B cell (primary cell): Measurements from ENCODE around the gene CTNNA3. TPM values are rescaled to one million over a fixed set of nuclear protein-coding genes. Genes with fewer than 3 reads are reported as not detected.

Experiments
- ATAC-seq: fragments of 200-7000 bp; cut with Tn5 transposase; one replicate; pipeline ENCODE4 v1.10.0; 2021; ENCODE audit warnings: low read depth, mild to moderate bottlenecking, moderate number of reproducible peaks, moderate library complexity
- CTCF ChIA-PET: fragments of 350-600 bp; sonication (Branson Sonifier 250); formaldehyde crosslinking; loops from one replicate; lab custom pipeline; 2021; ENCODE audit warnings: antibody characterized with exemption, inconsistent platforms; lab: Charles Lee
- POLR2A ChIA-PET: fragments of 350-600 bp; sonication (Branson Sonifier 250); formaldehyde crosslinking; loops from one replicate; lab custom pipeline; 2021; ENCODE audit warnings: antibody characterized with exemption; lab: Charles Lee
- DNase-seq: peaks from one replicate; pipeline ENCODE4 v3.0.0; 2013
- H2AFZ ChIP-seq: 2 replicates; pipeline ENCODE4 v1.6.1; 2012; ENCODE audit warnings: mild to moderate bottlenecking, low read depth, low read length; ENCODE audit not compliant: insufficient read depth, poor library complexity, severe bottlenecking
- H3K27ac ChIP-seq, 2 donors: 1 replicate in 1 of 2; 2 replicates in 1 of 2; pipeline ENCODE4 v1.5.1; 2012 to 2013; ENCODE audit warnings: low read length in 2 of 2, mild to moderate bottlenecking in 2 of 2, moderate library complexity in 1 of 2
- H3K27me3 ChIP-seq, 4 experiments: fragments of 200-600 bp in 1 of 4; sonication (generic) in 1 of 4; replicated peaks in 1 of 4; 1 replicate in 2 of 4; 2 replicates in 2 of 4; pipeline versions ENCODE4 v1.6.1 to v1.7.0; 2013 to 2016; ENCODE audit warnings: low read length in 3 of 4, mild to moderate bottlenecking in 2 of 4, mixed read lengths in 1 of 4, moderate library complexity in 1 of 4; ENCODE audit not compliant: insufficient read depth in 4 of 4, control insufficient read depth in 3 of 4; ENCODE audit errors: control extremely low read depth in 1 of 4
- H3K36me3 ChIP-seq, 2 experiments: replicated peaks in 1 of 2; 1 replicate in 1 of 2; 2 replicates in 1 of 2; pipeline versions ENCODE4 v1.6.1 to v1.7.1; 2013; ENCODE audit warnings: low read length in 1 of 2; ENCODE audit not compliant: insufficient read depth in 2 of 2, control insufficient read depth in 1 of 2; ENCODE audit errors: control extremely low read depth in 1 of 2, extremely low read depth in 1 of 2
- H3K4me1 ChIP-seq, 2 donors: fragments of 200-600 bp in 1 of 2; sonication (generic) in 1 of 2; 1 replicate in 1 of 2; 2 replicates in 1 of 2; pipeline versions ENCODE4 v1.5.1 to v1.6.1; 2013 to 2017; ENCODE audit warnings: low read length in 2 of 2; ENCODE audit not compliant: control insufficient read depth in 2 of 2, insufficient read depth in 2 of 2
- H3K4me2 ChIP-seq: replicated peaks from 2 replicates; pipeline ENCODE3; 2012; ENCODE audit warnings: mild to moderate bottlenecking, low read depth, low read length; ENCODE audit not compliant: poor library complexity, severe bottlenecking
- H3K4me3 ChIP-seq, 5 experiments: fragments of 200-600 bp in 1 of 5; sonication (generic) in 1 of 5; 1 replicate in 3 of 5; 2 replicates in 2 of 5; pipeline versions ENCODE4 v1.5.1 to v1.7.0; 2011 to 2016; ENCODE audit warnings: low read length in 4 of 5, mild to moderate bottlenecking in 4 of 5, low read depth in 2 of 5, control low read depth in 1 of 5, moderate library complexity in 1 of 5; ENCODE audit not compliant: insufficient read depth in 1 of 5; ENCODE audit errors: control extremely low read depth in 1 of 5, extremely low read depth in 1 of 5
- H3K79me2 ChIP-seq: fragments of 200-600 bp; sonication (generic); one replicate; pipeline ENCODE4 v1.6.0; 2016; ENCODE audit warnings: low read length; ENCODE audit not compliant: control insufficient read depth, insufficient read depth
- H3K9ac ChIP-seq: fragments of 200-600 bp; sonication (generic); 2 replicates; pipeline ENCODE4 v1.6.1; 2017; ENCODE audit warnings: mild to moderate bottlenecking, low read length, moderate library complexity
- H3K9me3 ChIP-seq, 3 donors: one replicate each; pipeline versions ENCODE4 v1.6.1 to v1.7.1; 2013; ENCODE audit warnings: low read length in 2 of 3; ENCODE audit not compliant: control insufficient read depth in 2 of 3, insufficient read depth in 1 of 3; ENCODE audit errors: control extremely low read depth in 1 of 3
- H4K20me1 ChIP-seq: 2 replicates; pipeline ENCODE4 v1.6.0; 2012; ENCODE audit warnings: mild to moderate bottlenecking, low read length; ENCODE audit not compliant: insufficient read depth, control insufficient read depth, poor library complexity, severe bottlenecking
- H3K27ac Mint-ChIP-seq: one replicate; pipeline ENCODE4 v1.8.0; 2021; ENCODE audit warnings: mixed read lengths
- H3K27me3 Mint-ChIP-seq: one replicate; pipeline ENCODE4 v1.8.0; 2021; ENCODE audit warnings: mixed read lengths
- H3K4me1 Mint-ChIP-seq: one replicate; pipeline ENCODE4 v1.8.0; 2021; ENCODE audit warnings: mixed read lengths
- H3K4me3 Mint-ChIP-seq: one replicate; pipeline ENCODE4 v1.8.0; 2021; ENCODE audit warnings: mixed read lengths
- H3K9me3 Mint-ChIP-seq: one replicate; pipeline ENCODE4 v1.8.0; 2022; ENCODE audit warnings: mixed read lengths; ENCODE audit not compliant: insufficient read depth
- CTCF ChIP-seq: fragments of 200-600 bp; IDR thresholded peaks from one replicate; pipeline ENCODE4 v1.8.0; 2022; ENCODE audit warnings: antibody characterized with exemption, mild to moderate bottlenecking
- EZH2 ChIP-seq: IDR thresholded peaks from 2 replicates; pipeline ENCODE4 v1.6.1; 2012; ENCODE audit warnings: borderline replicate concordance, low read depth, mild to moderate bottlenecking, moderate library complexity, low read length; ENCODE audit not compliant: insufficient read depth, poor library complexity, severe bottlenecking
- WGBS: methylation state at CpG from one replicate; pipeline ENCODE4 v1.1.5; 2013; ENCODE audit warnings: missing lambda C conversion rate; ENCODE audit not compliant: insufficient coverage; 5-methylcytosine and 5-hydroxymethylcytosine counted together
- intact Hi-C: fragments of 100-400 bp; cut with micrococcal nuclease; formaldehyde crosslinking; loops from one replicate; pipeline ENCODE4 v1.10.0; 2022
- polyA plus RNA-seq: library from polyadenylated mRNA; depleted of rRNA; stranded (reverse); fragments of >200 nt; gene quantifications from 2 replicates; pipeline ENCODE4 v1.2.3, GENCODE V29; 2012
- total RNA-seq, 2 donors: library from RNA; stranded (reverse); fragments of 120-200 nt in 1 of 2; gene quantifications; 1 replicate in 1 of 2; 2 replicates in 1 of 2; pipeline versions ENCODE4 v1.2.3 to v1.2.4, GENCODE V29; 2013 to 2022

Gene CTNNA3
- total and polyA plus RNA-seq, 2 donors (not counting 1 experiment from before 2014, with no cell fraction given) = 0.01 TPM; not detected in 1

GRCh38 chr10:67698164-67698563 lies 2.2 kb upstream of the CTNNA3 start:
- no peak overlapping the region for H3K4me3 Mint-ChIP-seq
- POLR2A ChIA-PET = interaction anchor here (0.6 to 1.1 kb wide), 3 partner anchors 66 to 82 kb away, joined by 3 to 4 read pairs (median 3); no protein-coding TSS in a partner anchor
- H3K27ac ChIP-seq = no peak overlapping the region
- peaks cover 43% of the 10 kb centered on the region for H3K27me3 Mint-ChIP-seq
- no peak overlapping the region for H3K4me2 ChIP-seq
- no peaks in the 10 kb centered on the region for H3K9me3 Mint-ChIP-seq
- no peak overlapping the region for H3K27ac Mint-ChIP-seq
- no peak overlapping the region for H3K9ac ChIP-seq
- H3K4me1 ChIP-seq = no peaks in the 10 kb centered on the region
- CTCF ChIA-PET = interaction anchor here (0.5 to 6.8 kb wide), 28 partner anchors 9 to 605 kb away, joined by 3 to 512 read pairs (median 6); no protein-coding TSS in a partner anchor
- H3K79me2 ChIP-seq = no peaks in the 10 kb centered on the region
- H3K9me3 ChIP-seq = no peaks in the 10 kb centered on the region
- H4K20me1 ChIP-seq = no peaks in the 10 kb centered on the region
- no peaks in the 10 kb centered on the region for H3K4me1 Mint-ChIP-seq
- intact Hi-C loops = loop anchor here (2.0 kb wide), 1 partner anchor 603 kb away; no protein-coding TSS in a partner anchor
- H3K36me3 ChIP-seq = no peaks in the 10 kb centered on the region
- DNase-seq (no peak), ATAC-seq (no peak)
- H3K4me3 ChIP-seq = no peak overlapping the region
- WGBS = 70% methylated on average over 3 of the region's 4 CpGs
- no peak overlapping the region for H2AFZ ChIP-seq
- TF ChIP-seq EZH2 = no peak
- no peak for TF ChIP-seq CTCF
- H3K27me3 ChIP-seq = peaks cover 0 to 9% (median 0%) of the 10 kb centered on the region in 4 experiments

- Histone ChIP-seq H4K20me1 (no peaks in the 10 kb centered on the region), H3K4me2 (no peak overlapping the region), H3K36me3 (no peaks in the 10 kb centered on the region), H3K79me2 (no peaks in the 10 kb centered on the region), H3K4me3 (no peak overlapping the region), H3K4me1 (no peaks in the 10 kb centered on the region), H3K27me3 (peaks cover 0 to 9% (median 0%) of the 10 kb centered on the region in 4 experiments), H3K27ac (no peak overlapping the region), H3K9ac (no peak overlapping the region), H3K9me3 (no peaks in the 10 kb centered on the region), H2AFZ (no peak overlapping the region)
- H3K4me1 Mint-ChIP-seq = no peaks in the 10 kb centered on the region
- no peaks in the 10 kb centered on the region for H3K9me3 Mint-ChIP-seq
- H3K4me3 Mint-ChIP-seq = no peak overlapping the region
- TF ChIP-seq EZH2 (no peak), CTCF (peak; percentile 82)
- WGBS = 40% methylated on average over 1 of the region's 2 CpGs
- intact Hi-C loops = loop anchor here (1.0 to 2.0 kb wide), 3 partner anchors 31 to 603 kb away; no protein-coding TSS in a partner anchor
- ChIA-PET CTCF (interaction anchor here (0.5 to 6.8 kb wide), 36 partner anchors 8 to 605 kb away, joined by 3 to 512 read pairs (median 4); no protein-coding TSS in a partner anchor), POLR2A (interaction anchor here (0.6 to 1.1 kb wide), 3 partner anchors 67 to 82 kb away, joined by 3 to 4 read pairs (median 3); no protein-coding TSS in a partner anchor)
- DNase-seq (peak; percentile 67), ATAC-seq (peak; percentile 71)
- peaks cover 46% of the 10 kb centered on the region for H3K27me3 Mint-ChIP-seq
- H3K27ac Mint-ChIP-seq = no peak overlapping the region
Measured at GRCh38 chr10:67697724-67698131, 1.7 kb upstream of the CTNNA3 start.
